Adipocyte (in vitro differentiated cells): ENCODE results near the gene EIF3L.
A peak's percentile ranks its signal among the peaks of the same experiment; 100 is the strongest.

ENCODE experiments used
- DNase-seq: peaks from one replicate; pipeline ENCODE4 v3.0.0-alpha.2; 2015; ENCODE audit warnings: low read depth
- H3K27me3 ChIP-seq: replicated peaks from 2 replicates; pipeline ENCODE4 v1.7.0; 2013; ENCODE audit warnings: mild to moderate bottlenecking, low read length, moderate library complexity; ENCODE audit not compliant: control insufficient read depth, insufficient read depth
- H3K36me3 ChIP-seq: 2 replicates; pipeline ENCODE4 v1.7.0; 2013; ENCODE audit warnings: low read length, mild to moderate bottlenecking, moderate library complexity; ENCODE audit not compliant: control insufficient read depth, insufficient read depth, severe bottlenecking
- H3K4me1 ChIP-seq: 2 replicates; pipeline ENCODE4 v1.7.0; 2013; ENCODE audit warnings: mild to moderate bottlenecking, low read length, moderate library complexity; ENCODE audit not compliant: control insufficient read depth, insufficient read depth
- H3K4me3 ChIP-seq: 2 replicates; pipeline ENCODE4 v1.7.0; 2013; ENCODE audit warnings: mild to moderate bottlenecking, low read length, moderate library complexity
- H3K9ac ChIP-seq: 2 replicates; pipeline ENCODE4 v1.7.0; 2013; ENCODE audit warnings: mild to moderate bottlenecking, low read length, moderate library complexity
- H3K9me3 ChIP-seq: 2 replicates; pipeline ENCODE4 v1.7.0; 2013; ENCODE audit warnings: mild to moderate bottlenecking, low read length, moderate library complexity; ENCODE audit not compliant: control insufficient read depth

Gene EIF3L

DNA sequence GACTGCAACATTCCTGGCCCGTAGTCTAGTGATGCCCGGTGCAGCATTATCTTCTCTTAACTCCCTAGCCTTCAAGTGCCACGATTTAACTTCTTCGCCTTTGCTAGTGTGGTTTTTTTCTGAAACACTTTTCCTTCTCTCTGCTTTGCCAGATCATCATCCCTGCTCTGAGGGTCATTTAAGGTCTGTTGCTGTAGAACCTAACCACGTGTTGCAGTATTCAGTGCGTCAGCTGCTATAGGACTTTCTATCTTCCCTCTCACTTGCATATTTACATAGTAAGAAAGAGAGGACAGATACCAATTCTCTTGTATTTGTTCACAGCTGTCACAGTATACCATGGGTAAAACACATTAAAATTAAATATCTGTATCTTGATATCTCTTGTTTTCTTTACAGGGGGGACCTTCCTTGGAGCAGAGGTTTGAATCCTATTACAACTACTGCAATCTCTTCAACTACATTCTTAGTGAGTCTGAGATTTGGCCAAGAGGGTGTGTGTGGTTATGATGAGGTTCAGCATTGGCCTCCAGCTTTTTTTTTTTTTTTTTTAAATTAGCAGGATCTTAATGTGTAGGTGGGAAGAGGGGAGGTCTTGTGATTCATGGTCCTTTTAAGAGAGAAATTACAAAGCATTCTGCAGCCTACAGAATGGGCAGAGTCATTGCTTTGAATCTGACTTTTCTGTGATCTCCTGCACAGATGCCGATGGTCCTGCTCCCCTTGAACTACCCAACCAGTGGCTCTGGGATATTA, 13.5 kb downstream of the EIF3L start:
- Histone ChIP-seq H3K36me3 (peaks cover 83% of the 10 kb centered on the region), H3K27me3 (no peaks in the 10 kb centered on the region), H3K9ac (peak overlapping the region; percentile 13)

DNA sequence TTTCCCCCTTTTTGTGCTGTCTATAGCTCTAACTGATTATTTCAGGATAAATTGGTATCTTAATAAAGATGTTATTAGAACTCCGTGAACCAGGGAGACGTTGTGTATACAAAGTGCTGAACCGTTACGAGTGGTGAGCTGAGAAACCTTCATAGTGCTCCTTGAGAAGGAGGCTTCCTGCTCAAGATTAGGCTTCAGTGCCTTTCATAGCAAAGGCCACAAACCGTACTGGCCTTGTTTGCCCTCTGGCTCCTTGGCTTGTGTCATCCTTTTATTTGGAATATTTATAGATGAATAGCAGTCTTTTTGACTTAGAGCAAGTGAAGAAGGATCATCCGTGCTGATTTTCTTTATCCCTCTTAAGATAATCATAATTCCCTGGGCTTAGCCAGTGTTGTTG, 16.3 kb downstream of the EIF3L start:
- H3K36me3 ChIP-seq, result peaks cover 86% of the 10 kb centered on the region
- H3K27me3 ChIP-seq, result no peaks in the 10 kb centered on the region
- no peaks in the 10 kb centered on the region for H3K9me3 ChIP-seq
- no peak overlapping the region for H3K9ac ChIP-seq
- H3K4me3 ChIP-seq, result no peak overlapping the region
- DNase-seq, result no peak
- no peaks in the 10 kb centered on the region for H3K4me1 ChIP-seq

More for the DNA sequence above, 13.5 kb downstream of the EIF3L start:
- Histone ChIP-seq H3K9me3 (no peaks in the 10 kb centered on the region), H3K4me3 (no peak overlapping the region), H3K4me1 (no peaks in the 10 kb centered on the region)
- no peak for DNase-seq

DNA sequence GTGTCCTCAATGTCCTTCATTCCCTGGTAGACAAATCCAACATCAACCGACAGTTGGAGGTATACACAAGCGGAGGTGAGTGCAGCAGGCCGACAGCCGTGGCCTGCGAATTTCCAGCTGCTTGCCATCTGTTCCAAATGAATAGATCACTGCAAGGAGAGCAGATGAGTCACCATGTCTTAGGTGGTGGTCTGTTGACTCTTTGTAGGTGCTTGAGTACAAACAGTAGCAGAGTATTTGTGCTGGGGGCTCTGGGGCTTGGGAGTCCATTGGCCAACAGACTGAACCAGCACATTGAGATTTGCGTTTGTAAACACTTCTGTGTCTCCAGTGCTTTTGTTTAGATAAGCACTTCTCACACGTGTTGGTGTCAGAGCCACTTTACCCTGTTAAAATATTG, 21.1 kb downstream of the EIF3L start:
- Histone ChIP-seq H3K9ac (no peak overlapping the region), H3K4me1 (no peaks in the 10 kb centered on the region), H3K36me3 (peaks cover 82% of the 10 kb centered on the region), H3K27me3 (no peaks in the 10 kb centered on the region), H3K9me3 (no peaks in the 10 kb centered on the region), H3K4me3 (no peak overlapping the region)
- DNase-seq, result no peak

DNA sequence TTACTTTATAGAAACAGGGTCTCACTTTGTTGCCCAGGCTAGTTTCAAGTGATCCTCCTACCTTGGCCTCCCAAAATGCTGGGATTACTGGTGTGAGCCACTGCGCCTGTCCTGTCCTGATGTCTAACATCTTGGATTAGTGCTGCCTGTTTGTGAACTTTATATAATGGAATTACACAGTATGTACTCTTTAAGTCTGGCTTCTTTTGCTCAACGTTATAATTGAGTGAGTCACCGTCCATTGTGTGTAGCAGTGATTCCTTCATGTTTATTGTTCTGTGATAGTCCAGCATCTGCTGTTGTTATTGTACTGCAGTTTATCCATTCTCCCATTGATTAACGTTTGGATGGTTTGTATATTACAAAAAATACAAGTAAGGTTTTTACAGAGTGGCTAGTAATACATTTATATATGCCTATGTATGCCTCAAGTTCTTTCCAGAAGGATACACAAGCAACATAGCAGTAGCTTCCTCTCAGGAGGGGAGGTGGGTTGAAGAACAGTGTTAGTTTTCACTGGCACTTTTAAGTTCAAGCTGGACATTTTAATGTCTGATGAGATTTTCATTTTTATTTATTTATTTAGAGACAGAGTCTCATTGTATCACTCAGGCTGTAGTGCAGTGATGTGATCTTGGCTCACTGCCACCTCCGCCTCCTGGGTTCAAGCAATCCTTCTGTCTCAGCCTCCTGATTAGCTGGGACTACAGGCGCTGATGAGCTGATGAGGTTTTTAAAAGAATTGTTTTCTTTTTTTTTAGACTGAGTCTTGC, 31.6 kb downstream of the EIF3L start:
- peaks cover 19% of the 10 kb centered on the region for H3K4me1 ChIP-seq
- DNase-seq, result peak; percentile 82
- no peaks in the 10 kb centered on the region for H3K9me3 ChIP-seq
- H3K36me3 ChIP-seq, result peaks cover 64% of the 10 kb centered on the region
- H3K27me3 ChIP-seq, result no peaks in the 10 kb centered on the region
- no peak overlapping the region for H3K4me3 ChIP-seq
- peak overlapping the region; percentile 16 for H3K9ac ChIP-seq

DNA sequence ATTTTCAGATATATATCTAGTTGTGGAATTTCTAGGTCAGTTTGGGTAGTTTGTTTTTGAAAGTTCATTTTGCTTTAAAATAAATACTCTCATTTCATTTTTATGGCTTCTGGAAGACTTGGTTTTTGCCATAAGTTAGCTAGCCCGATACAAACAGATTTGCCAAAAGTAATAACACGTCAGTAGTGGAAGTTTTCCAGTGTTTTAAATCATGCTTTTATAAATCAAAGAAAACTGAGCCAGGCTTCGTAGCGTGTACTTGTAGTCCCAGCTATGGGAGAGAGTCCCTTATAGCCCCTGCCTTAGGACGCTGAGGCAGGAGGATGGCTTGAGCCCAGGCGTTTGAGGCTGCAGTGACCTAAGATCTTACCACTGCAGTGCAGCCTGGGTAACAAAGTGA, 35.2 kb downstream of the EIF3L start:
- no peaks in the 10 kb centered on the region for H3K9me3 ChIP-seq
- peaks cover 49% of the 10 kb centered on the region for H3K36me3 ChIP-seq
- DNase-seq, result peak; percentile 67
- no peaks in the 10 kb centered on the region for H3K27me3 ChIP-seq
- H3K9ac ChIP-seq, result peak overlapping the region; percentile 21
- peaks cover 35% of the 10 kb centered on the region for H3K4me1 ChIP-seq
- no peak overlapping the region for H3K4me3 ChIP-seq

DNA sequence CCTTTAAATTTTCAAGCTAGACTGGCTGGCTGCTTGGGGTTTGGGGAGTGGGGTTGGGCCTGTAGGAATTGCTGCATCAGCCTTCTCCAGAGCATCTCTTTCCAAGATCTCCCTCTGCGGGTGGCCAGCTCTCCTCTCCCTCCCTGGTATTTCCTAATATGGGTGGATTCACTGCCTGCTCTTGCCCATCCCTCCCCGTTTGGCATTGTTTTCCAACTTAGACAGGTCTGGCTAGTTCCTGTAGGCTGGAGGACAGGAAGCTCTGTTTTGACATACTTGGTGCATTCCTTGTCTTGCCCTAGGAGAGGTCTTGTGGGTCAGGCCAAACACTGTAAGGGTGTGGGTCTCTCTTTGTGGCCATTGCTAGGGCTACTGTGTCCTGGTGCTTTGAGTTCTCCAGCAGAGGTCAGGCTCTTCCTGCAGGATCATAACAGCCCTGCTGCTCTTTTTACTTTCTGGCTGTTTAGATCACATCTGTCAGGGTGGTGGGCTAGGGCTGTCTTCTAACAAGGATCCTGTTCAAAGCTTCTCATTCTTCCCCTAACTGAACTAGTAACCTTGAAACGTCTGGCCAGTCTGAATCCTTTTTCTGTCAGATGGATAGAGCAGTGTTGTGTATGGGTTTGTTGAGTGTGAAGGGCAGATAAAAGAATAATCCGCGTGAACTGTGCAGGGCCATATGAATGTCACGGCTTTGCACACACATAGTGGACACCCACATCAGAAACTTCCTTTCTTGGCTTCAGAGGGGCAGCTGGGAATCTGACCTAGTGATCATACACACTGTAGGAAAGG, 38.6 kb downstream of the EIF3L start:
- Histone ChIP-seq H3K9ac (peak overlapping the region; percentile 75), H3K27me3 (no peaks in the 10 kb centered on the region), H3K4me3 (no peak overlapping the region), H3K4me1 (peaks cover 45% of the 10 kb centered on the region), H3K36me3 (peaks cover 37% of the 10 kb centered on the region), H3K9me3 (no peaks in the 10 kb centered on the region)
- DNase-seq, result peak; percentile 68

DNA sequence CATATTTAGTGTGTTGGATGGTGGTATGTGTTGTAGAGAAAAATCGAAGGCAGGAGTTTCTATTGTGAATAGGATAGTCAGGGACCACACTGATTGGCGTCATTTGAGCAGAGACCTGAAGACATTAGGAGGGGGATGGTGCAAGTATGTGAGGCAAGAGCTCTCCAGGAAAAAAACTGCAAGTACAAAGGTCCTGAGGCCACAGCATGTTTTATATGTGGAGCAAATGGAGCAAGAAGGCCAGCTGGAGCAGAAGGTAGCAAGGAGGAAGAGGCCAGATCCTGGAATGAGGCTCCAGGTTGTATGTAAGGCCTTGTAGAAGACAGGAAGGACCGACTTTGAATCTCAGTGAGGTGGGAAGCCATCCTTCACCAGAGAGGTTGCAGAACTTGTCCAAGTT, 42.7 kb downstream of the EIF3L start:
- DNase-seq, result no peak
- no peak overlapping the region for H3K4me3 ChIP-seq
- H3K9me3 ChIP-seq, result no peaks in the 10 kb centered on the region
- peak overlapping the region; percentile 8 for H3K9ac ChIP-seq
- H3K4me1 ChIP-seq, result peaks cover 57% of the 10 kb centered on the region
- peaks cover 32% of the 10 kb centered on the region for H3K36me3 ChIP-seq
- no peaks in the 10 kb centered on the region for H3K27me3 ChIP-seq

DNA sequence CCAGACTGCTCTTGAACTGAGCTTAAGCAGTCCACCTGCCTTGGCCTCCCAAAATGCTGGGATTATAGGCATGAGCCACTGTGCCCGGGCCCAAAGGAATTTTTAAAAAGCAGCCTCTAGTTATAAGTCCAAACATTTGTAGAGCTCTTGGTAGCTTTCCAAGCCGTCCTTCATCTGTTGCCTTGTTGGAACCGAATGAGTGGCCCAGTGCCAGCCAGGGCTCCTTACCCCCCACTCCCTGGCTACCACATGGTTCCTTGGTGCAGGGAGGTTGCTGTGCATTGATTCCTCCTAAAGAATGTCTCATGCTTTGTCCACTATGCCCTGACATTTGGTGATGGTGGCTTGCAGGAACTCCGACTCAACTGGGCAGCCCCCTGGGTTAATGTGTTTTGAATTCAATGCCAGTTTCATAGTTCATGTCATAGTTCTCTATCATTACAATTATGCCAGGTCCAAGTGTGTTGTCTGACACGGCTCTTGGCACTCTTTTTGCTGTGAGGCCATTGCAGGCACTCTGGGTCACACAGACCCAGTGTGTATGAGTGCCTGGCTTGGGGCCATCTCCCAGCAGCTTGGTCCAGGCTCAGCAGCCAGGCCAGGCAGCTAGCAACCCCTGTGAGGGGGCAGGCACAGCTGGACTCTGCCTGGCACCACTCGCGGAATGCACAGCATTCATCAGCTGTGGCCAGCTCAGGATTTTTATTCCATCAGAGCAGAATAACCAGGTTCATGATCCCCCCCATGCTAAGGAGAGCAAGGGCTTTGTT, 43.5 kb downstream of the EIF3L start:
- Histone ChIP-seq H3K27me3 (no peaks in the 10 kb centered on the region), H3K9ac (peak overlapping the region; percentile 8), H3K4me1 (peaks cover 57% of the 10 kb centered on the region), H3K36me3 (peaks cover 31% of the 10 kb centered on the region), H3K9me3 (no peaks in the 10 kb centered on the region), H3K4me3 (no peak overlapping the region)
- no peak for DNase-seq

DNA sequence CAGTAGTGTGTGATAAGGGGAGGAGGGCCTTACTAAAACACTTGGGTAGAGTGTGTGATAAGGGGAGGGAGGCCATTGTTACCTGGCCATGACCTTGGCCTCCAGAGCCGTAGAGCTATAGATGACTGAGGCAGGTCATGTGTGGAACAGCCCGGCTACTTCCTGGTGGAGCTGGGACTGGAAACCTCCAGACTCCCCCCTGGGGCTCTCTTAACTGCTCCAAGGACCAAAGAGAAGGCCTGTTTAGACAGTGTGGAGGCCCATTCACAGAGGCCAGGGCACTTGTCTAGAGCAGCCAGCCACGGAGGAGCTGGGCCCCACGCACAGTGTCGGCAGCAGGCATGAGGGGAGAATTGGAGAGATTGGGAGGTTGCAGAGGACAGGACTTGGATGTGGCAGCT, 44.4 kb downstream of the EIF3L start:
- no peaks in the 10 kb centered on the region for H3K27me3 ChIP-seq
- no peak overlapping the region for H3K4me3 ChIP-seq
- H3K9ac ChIP-seq, result no peak overlapping the region
- H3K4me1 ChIP-seq, result peaks cover 58% of the 10 kb centered on the region
- no peaks in the 10 kb centered on the region for H3K9me3 ChIP-seq
- no peak for DNase-seq
- peaks cover 24% of the 10 kb centered on the region for H3K36me3 ChIP-seq

DNA sequence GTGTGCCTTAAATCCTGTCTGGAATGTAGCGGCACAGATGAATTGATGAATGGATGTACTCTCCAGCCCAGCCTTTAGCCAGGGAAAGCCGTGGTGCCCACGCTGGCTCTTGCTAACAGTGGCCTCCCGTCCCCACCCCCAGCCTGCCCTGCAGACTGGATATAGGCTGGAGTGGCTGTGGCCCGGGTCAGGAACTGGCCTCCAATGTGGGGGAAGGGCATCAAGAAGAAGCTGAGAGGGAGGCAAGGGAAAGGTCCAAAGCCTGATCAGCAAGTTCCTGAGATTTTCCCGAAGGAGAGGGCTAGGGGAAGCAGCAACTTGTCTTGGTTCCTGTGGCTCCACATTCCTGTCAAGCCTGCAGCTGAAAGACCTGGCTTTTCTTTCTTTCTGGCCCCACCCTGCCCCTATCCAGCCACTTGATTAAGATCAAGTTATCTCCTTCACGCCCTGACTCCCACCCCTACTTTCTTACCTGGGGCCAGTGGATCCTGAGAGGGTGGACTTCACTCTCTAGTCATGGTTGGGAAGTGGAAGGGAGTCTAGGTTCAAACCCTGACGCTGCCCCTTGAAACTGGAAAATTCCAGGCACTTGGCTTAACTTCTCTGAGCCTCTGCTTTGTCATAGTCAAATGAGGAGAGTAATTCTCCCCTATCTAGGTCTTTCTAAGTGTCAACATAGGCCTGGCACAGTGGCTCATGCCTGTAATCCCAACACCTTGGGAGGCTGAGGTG, 45.9 kb downstream of the EIF3L start:
- no peak for DNase-seq
- Histone ChIP-seq H3K9me3 (no peaks in the 10 kb centered on the region), H3K9ac (no peak overlapping the region), H3K4me1 (peaks cover 64% of the 10 kb centered on the region), H3K36me3 (peaks cover 9% of the 10 kb centered on the region), H3K27me3 (no peaks in the 10 kb centered on the region), H3K4me3 (no peak overlapping the region)
